Stimulated activated CD4-positive, alpha-beta T cell treated with anti-CD3 and anti-CD28 coated beads, Interleukin-1b, Interleukin-23, amount 100 ng/mL, for 1 hour (primary cell): Measurements from ENCODE around the gene ZNG1C.
"Not testable (repeated sequence)": the region's sequence is repeated elsewhere in the genome, so short reads cannot be mapped to it uniquely, and the experiment has no call there.

Experiments used
- DNase-seq, 2 donors: peaks; one replicate each; pipeline ENCODE4 v3.0.0-alpha.2; 2020; ENCODE audit warnings: low read depth in 2 of 2

The ZNG1C gene

DNA sequence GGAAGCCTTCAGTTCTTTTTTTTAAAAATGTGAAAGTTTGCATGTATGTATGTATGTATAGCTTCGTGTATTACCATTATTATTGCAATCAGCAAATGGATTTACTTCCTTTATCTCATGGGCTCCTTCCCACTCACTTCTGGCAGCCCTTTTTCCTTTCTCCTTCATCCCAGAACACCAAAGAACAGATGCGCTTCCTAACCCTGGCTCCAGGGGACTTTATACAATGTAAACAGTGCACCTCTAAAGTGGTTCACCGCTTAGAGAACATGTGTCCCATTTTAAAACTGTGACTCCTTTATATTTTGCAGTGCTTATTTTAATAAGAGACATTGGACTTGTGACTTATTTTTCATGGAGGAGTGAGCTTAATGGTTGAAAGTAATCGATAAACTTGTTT is 101.5 kb downstream of the ZNG1C start:
- not testable (repeated sequence) for DNase-seq

DNA sequence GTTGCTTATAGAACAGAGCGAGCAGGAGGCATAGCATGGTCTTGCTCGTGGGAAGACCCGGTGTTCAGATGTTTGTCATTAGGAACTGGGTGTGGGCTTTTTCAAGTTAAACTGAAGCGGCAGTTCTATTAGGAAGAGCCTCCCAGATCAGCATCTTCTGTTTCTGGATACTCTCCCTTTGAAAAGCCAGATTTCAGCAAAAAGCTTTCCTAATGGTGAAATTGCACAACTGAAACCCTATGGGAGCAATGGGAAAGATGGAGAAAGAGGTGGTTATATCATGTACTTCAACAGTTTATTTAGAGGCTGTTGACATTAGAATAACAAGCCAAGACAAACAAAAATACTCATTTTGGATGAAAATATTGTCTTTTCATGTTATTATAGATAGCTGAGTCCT is 102.2 kb downstream of the ZNG1C start:
- not testable (repeated sequence) for DNase-seq
